ENCODE results near the gene CLCA1. TPM values are rescaled to one million over a fixed set of nuclear protein-coding genes. Genes with fewer than 3 reads are reported as not detected.

Gene CLCA1
- total and polyA plus RNA-seq, 2 experiments from 2014 or later: not detected

DNA sequence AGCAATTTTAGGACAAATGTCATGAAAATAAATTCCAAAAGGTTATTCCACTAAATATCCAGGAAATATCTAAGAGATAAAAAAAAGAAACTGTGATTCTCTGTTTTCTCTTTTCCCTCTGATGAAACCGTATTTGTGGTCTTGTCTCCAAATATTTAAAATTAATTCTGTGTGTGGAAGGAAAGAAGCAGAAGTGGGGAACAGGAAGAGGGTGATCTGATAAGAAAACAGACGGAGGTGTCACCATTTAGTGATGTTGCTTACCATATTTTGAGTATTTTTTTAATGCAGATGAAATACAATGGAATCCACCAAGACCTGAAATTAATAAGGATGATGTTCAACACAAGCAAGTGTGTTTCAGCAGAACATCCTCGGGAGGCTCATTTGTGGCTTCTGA, 29.6 kb downstream of the CLCA1 start (continued):
- TF ChIP-seq, protein P1, sequence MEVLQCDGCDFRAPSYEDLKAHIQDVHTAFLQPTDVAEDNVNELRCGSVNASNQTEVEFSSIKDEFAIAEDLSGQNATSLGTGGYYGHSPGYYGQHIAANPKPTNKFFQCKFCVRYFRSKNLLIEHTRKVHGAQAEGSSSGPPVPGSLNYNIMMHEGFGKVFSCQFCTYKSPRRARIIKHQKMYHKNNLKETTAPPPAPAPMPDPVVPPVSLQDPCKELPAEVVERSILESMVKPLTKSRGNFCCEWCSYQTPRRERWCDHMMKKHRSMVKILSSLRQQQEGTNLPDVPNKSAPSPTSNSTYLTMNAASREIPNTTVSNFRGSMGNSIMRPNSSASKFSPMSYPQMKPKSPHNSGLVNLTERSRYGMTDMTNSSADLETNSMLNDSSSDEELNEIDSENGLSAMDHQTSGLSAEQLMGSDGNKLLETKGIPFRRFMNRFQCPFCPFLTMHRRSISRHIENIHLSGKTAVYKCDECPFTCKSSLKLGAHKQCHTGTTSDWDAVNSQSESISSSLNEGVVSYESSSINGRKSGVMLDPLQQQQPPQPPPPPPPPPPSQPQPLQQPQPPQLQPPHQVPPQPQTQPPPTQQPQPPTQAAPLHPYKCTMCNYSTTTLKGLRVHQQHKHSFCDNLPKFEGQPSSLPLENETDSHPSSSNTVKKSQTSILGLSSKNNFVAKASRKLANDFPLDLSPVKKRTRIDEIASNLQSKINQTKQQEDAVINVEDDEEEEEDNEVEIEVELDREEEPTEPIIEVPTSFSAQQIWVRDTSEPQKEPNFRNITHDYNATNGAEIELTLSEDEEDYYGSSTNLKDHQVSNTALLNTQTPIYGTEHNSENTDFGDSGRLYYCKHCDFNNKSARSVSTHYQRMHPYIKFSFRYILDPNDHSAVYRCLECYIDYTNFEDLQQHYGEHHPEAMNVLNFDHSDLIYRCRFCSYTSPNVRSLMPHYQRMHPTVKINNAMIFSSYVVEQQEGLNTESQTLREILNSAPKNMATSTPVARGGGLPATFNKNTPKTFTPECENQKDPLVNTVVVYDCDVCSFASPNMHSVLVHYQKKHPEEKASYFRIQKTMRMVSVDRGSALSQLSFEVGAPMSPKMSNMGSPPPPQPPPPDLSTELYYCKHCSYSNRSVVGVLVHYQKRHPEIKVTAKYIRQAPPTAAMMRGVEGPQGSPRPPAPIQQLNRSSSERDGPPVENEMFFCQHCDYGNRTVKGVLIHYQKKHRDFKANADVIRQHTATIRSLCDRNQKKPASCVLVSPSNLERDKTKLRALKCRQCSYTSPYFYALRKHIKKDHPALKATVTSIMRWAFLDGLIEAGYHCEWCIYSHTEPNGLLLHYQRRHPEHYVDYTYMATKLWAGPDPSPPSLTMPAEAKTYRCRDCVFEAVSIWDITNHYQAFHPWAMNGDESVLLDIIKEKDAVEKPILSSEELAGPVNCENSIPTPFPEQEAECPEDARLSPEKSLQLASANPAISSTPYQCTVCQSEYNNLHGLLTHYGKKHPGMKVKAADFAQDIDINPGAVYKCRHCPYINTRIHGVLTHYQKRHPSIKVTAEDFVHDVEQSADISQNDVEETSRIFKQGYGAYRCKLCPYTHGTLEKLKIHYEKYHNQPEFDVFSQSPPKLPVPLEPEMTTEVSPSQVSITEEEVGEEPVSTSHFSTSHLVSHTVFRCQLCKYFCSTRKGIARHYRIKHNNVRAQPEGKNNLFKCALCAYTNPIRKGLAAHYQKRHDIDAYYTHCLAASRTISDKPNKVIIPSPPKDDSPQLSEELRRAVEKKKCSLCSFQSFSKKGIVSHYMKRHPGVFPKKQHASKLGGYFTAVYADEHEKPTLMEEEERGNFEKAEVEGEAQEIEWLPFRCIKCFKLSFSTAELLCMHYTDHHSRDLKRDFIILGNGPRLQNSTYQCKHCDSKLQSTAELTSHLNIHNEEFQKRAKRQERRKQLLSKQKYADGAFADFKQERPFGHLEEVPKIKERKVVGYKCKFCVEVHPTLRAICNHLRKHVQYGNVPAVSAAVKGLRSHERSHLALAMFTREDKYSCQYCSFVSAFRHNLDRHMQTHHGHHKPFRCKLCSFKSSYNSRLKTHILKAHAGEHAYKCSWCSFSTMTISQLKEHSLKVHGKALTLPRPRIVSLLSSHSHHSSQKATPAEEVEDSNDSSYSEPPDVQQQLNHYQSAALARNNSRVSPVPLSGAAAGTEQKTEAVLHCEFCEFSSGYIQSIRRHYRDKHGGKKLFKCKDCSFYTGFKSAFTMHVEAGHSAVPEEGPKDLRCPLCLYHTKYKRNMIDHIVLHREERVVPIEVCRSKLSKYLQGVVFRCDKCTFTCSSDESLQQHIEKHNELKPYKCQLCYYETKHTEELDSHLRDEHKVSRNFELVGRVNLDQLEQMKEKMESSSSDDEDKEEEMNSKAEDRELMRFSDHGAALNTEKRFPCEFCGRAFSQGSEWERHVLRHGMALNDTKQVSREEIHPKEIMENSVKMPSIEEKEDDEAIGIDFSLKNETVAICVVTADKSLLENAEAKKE (CRISPR knock-in tag; IDR thresholded peaks at IDR 0.05): no peak
- no peak for TF ChIP-seq EZH2phosphoT487 (IDR thresholded peaks at IDR 0.05; ENCODE audit: unreplicated experiment)
- TF ChIP-seq CREB1 (CRISPR knock-in tag; IDR thresholded peaks at IDR 0.05; ENCODE audit: low read depth): no peak
- TF ChIP-seq, protein P2, sequence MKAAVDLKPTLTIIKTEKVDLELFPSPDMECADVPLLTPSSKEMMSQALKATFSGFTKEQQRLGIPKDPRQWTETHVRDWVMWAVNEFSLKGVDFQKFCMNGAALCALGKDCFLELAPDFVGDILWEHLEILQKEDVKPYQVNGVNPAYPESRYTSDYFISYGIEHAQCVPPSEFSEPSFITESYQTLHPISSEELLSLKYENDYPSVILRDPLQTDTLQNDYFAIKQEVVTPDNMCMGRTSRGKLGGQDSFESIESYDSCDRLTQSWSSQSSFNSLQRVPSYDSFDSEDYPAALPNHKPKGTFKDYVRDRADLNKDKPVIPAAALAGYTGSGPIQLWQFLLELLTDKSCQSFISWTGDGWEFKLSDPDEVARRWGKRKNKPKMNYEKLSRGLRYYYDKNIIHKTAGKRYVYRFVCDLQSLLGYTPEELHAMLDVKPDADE (IDR thresholded peaks at IDR 0.05): no peak
- no peak for TF ChIP-seq CTCF (conservative IDR thresholded peaks at IDR 0.05; ENCODE audit: low read depth in 2 of 2)
- no peak for TF ChIP-seq POLR2AphosphoS5 (IDR thresholded peaks at IDR 0.05; ENCODE audit: low read depth)
